GM13976 (cell line): ENCODE results near the gene AKR1E2.

ENCODE experiments used
- DNase-seq: peaks from one replicate; pipeline ENCODE4 v3.0.0; 2012; ENCODE audit warnings: low spot score
- in situ Hi-C: fragments of 300-500 bp; cut with MboI; formaldehyde crosslinking; loops from one replicate; pipeline ENCODE4 v1.12.0; 2022; ENCODE audit warnings: low sequenced_read_pairs, mixed read lengths, inconsistent platforms; ENCODE audit not compliant: unreplicated experiment
- TF ChIP-seq, protein P1 (sequence below): IDR thresholded peaks from 2 replicates; pipeline ENCODE4 v1.5.1; 2012; ENCODE audit warnings: borderline replicate concordance, mild to moderate bottlenecking; ENCODE audit not compliant: insufficient read depth; ENCODE audit errors: extremely low read depth, missing control alignments, control extremely low read depth

AKR1E2 gene

GRCh38 chr10:4868357-4868657 lies 42.3 kb downstream of the AKR1E2 start:
- TF ChIP-seq, protein P1, sequence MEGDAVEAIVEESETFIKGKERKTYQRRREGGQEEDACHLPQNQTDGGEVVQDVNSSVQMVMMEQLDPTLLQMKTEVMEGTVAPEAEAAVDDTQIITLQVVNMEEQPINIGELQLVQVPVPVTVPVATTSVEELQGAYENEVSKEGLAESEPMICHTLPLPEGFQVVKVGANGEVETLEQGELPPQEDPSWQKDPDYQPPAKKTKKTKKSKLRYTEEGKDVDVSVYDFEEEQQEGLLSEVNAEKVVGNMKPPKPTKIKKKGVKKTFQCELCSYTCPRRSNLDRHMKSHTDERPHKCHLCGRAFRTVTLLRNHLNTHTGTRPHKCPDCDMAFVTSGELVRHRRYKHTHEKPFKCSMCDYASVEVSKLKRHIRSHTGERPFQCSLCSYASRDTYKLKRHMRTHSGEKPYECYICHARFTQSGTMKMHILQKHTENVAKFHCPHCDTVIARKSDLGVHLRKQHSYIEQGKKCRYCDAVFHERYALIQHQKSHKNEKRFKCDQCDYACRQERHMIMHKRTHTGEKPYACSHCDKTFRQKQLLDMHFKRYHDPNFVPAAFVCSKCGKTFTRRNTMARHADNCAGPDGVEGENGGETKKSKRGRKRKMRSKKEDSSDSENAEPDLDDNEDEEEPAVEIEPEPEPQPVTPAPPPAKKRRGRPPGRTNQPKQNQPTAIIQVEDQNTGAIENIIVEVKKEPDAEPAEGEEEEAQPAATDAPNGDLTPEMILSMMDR = no peak
- in situ Hi-C loops = no loop called here
- DNase-seq = no peak

DNA sequence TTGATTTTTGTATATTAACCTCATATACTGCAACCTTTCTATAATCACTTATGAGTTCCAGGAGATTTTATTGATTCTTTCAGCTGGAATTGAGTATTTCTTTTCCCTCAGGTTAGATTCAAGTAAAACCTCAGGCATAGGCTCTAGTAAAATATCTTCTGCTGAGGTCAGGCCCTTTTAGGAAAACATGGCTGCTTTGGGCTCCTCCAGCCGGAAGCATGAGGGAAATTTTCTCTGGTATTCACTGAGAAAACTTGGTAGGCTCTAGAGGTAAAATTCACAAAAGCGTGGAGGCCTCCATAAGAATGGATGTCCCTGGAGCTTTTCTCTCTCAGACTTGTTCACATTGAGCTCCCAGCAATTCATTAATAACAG lies 56.7 kb downstream of the AKR1E2 start:
- in situ Hi-C loops = no loop called here
- DNase-seq = no peak
- TF ChIP-seq, protein P1 = no peak

- in situ Hi-C loops = no loop called here
- no peak for DNase-seq
- TF ChIP-seq, protein P1 = no peak
These were observed 57.2 kb downstream of the AKR1E2 start for GRCh38 chr10:4883079-4883739.

DNA sequence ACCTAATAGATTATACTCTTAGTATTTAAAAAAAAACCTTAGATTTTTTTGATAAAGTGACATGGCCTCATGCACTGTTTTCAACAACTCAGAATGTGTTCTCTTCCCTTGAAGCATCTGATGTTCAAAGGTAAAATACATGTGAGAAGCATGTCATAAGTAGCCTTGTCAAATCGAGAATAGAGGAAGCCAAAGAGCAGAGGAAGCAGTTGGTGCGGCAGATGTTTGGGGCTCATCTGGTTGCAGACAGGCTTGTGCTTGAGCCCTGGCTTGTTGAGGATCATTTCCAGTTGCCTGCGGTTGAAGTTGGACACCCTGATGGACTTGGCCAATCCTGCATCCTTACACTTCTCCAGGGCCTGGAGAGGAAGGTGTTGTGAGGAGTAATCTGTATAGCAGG lies 59.2 kb downstream of the AKR1E2 start:
- TF ChIP-seq, protein P1 = no peak
- in situ Hi-C loops = no loop called here
- no peak for DNase-seq

GRCh38 chr10:4887501-4887900 lies 61.5 kb downstream of the AKR1E2 start:
- TF ChIP-seq, protein P1 = no peak
- no peak for DNase-seq
- in situ Hi-C loops = no loop called here

DNA sequence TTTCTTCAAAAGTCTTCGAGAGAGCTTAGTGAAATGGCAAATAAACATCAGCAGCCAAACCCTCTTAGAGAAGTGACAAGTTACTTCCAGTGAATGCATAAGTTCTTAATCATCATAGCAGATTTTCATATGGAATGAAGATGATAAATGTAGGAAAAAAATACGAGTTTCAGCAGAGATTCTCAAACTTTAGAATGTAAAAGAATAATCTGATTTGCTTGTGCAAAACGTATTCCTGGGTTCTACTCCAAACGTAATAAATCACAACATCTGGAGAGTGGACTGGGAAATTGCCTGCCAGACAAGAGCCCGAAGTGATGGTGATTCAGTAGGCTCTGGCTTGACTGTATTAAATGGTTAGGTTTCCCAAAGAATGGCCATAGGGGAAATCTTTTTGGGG lies 62.2 kb downstream of the AKR1E2 start:
- in situ Hi-C loops = no loop called here
- TF ChIP-seq, protein P1 = no peak
- no peak for DNase-seq

DNA sequence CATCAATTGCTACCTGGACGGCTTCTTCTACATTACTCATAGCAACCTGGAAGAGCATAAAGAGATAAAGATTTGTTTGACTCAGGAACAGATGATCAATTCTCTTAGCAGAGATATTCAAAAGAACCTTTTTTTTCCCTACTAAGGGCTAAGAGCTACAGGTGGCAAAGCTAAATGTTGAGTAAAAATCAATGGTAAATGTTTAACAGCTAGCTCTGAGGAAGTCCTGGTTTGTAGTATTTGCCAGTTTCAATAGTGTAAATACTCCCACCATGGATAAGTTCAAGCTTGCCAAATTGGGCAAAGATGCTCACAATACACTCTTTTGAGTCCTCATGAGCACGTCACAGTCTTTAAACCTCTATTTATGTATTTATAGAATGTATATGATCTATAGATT lies 64.0 kb downstream of the AKR1E2 start:
- in situ Hi-C loops = no loop called here
- no peak for DNase-seq
- TF ChIP-seq, protein P1 = no peak
